Stimulated activated CD4-positive, alpha-beta T cell treated with anti-CD3 and anti-CD28 coated beads, TNF-alpha, amount 100 ng/mL, for 1 hour (primary cell): ENCODE measurements around the gene VMO1.

Source experiments
- DNase-seq, 3 donors: peaks; one replicate each; pipeline ENCODE4 v3.0.0-alpha.2; 2020; ENCODE audit warnings: low read depth in 3 of 3, low spot score in 1 of 3

VMO1 gene

GRCh38 chr17:4800462-4801196 is 14.5 kb upstream of the VMO1 start:
- no peak for DNase-seq

DNA sequence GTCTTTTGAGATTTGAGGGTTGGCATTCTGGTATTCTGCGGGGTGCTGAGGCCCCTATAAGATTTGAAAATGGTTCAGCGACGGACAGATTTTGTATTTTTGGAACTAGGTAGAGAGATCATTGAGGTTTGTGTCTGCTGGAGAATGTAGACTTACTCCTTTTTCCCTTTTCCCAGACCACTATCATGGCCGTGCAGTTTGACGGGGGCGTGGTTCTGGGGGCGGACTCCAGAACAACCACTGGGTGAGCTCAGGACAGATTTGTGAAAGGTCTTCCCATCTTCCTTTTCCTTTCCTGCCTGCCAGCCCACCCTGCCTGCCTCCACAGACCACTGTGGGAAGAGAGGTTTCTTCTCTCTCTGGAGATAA is 10.4 kb upstream of the VMO1 start:
- DNase-seq = no peak

GRCh38 chr17:4795168-4795567 is 9.0 kb upstream of the VMO1 start:
- DNase-seq = no peak

DNA sequence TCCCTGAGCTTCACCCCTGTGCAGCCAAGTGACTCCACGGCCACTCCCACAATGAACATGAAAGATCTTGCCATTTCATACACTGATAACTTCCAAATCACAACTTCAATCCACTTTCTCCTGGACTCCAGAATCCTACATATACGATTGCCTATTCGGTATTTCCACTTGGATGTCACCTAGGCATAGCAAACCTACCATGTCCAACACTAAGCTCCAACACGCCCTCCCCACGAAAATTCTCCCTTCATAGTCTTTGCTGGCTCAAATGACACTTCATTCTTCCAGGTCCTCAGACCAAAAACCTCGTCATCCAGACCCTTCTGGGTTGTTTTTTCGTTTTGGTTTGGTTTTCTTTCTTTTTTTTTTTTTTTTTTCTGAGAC is 4.5 kb upstream of the VMO1 start:
- DNase-seq = no peak

GRCh38 chr17:4789951-4790704 is 4.0 kb upstream of the VMO1 start:
- DNase-seq = peak; percentile 38 to 61 (median 56)

DNA sequence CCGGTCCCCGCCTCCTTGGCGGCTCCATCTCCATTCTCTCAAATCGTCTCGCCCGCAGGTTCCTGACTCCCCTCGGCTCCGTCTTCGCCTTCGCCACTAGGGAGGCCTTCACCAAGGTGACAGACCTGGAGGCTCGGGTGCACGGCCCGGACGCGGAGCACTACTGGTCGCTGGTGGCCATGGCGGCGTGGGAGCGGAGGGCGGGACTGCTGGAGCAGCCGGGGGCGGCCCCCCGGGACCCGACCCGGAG is 3.5 kb upstream of the VMO1 start:
- no peak for DNase-seq

DNA sequence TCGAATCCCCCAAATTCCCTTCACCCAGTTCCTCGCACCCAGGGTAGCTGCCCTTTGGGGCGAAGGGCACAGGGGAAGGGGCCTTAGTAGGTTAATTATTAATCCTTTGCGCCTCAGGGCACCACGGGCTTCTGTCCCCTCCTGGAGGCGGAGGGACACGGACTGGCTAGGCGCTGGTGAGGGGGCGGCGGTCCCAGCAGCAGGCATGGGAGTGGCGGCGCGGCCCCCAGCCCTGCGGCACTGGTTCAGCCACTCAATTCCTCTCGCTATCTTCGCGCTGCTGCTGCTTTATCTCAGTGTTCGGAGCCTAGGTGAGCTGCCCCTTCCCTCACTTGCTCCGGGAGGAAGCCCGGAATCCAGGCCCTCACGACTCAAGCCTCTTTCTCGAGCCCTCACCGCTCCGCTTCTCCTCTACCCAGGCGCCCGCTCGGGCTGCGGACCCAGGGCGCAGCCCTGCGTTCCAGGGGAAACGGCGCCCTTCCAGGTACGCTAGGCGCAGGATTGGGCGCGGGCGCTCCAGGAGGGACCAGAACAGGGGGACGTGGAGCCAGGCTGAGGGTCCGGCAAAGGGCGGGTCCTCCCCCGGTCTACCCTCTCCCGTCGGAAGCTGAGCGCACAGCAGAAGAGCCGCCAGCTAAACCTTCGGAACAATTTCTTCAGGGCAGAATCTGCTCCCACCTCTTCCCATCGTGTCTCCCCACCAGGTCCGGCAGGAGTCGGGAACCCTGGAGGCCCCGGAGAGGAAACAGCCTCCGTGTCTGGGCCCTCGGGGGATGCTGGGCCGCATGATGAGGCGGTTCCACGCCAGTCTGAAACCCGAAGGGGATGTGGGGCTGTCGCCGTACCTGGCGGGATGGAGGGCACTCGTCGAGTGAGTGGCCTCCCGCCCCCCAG is 2.9 kb upstream of the VMO1 start, which contains the start of gene GLTPD2:
Gene GLTPD2 (plus strand): TSS at position 158 of the 894 bp plus-strand sequence. CDS start 48 bp downstream, at position 206.
- no peak for DNase-seq

DNA sequence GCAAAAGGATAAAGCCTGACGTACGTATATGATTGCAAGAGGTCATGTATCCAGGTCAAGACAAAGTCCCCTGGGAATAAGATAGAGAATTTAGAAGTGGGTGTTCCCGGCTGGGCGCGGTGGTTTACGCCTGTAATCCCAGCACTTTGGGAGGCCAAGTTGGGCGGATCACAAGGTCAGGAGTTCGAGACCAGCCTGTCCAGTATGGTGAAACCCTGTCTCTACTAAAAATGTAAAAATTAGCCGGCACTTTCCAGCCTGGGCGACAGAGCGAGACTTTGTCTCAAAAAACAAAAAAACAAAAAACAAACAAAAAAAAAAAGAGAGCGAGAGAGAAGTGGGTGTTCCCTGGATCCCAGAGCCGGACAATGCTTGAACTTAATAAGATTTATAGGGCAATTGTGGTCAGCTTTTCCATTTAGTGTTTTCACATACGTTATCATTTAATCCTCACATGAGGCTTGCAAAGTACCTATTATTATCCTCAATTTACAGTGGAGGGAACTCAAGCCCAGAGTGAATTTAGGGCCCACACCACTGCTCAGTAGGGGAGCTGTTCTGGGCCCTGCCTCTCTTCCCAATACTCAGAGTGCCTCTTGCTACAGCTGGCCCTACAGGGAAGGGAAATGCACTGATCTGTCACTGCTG is 2.1 kb upstream of the VMO1 start:
- DNase-seq = no peak

DNA sequence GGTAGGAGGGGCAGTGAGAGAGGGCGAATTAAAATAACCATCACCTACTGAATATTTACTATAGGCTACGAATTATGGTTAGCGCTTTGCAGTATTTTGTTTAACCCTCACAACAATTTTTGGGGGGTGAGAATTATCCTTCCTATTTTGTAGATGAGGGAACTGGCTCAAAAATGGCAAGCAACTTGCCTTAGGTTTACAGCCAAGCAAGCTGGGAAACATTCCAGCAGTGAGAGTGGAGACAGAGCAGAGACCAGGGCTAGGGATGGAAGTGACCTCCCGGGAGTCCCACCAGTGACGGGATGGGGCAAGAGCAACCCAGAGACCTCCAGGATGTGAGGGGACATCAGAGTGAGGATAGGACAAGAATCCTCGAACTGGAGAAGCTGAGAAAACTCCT is 352 bp upstream of the VMO1 start:
- no peak for DNase-seq

DNA sequence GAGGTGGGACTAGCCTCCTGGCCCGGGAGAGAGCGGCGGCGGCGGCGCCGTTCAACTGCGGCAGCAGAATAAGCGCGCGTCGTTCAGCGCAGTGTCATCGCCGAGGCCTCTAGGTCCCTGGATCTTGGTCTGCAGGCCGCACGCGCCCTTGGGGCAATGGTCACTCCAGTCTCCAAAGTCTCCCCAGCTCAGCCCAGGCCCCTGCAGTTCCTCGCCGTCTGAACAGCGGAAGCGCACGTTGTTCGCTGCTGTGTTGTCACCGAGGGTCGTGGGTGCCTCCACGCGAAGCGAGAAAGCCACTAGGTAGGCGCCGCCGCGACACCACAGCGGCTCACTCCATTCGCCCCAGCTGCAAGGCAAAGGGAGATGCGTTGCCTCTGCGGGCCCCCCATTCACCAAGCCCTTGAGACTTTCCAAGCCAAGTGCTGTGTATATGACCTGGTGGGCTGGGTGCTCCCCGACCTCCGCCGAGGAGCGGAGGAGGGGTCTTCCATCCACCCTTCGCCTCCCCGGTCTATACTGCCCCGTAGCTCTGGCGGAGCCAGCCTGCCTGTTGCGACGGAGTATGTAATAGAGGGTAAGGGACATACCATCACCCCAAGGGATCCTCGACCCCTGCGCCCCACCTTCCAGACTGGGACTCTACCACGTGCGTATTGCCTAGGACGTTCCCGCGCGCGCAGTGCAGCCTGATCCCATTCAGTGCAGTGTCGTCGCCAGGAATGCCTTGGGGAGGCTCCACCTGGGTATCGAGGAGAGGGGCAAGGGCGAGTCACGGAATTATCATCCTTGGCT is 656 bp downstream of the VMO1 start:
- DNase-seq = no peak

GRCh38 chr17:4782652-4783051 is 3.5 kb downstream of the VMO1 start:
- DNase-seq = no peak

DNA sequence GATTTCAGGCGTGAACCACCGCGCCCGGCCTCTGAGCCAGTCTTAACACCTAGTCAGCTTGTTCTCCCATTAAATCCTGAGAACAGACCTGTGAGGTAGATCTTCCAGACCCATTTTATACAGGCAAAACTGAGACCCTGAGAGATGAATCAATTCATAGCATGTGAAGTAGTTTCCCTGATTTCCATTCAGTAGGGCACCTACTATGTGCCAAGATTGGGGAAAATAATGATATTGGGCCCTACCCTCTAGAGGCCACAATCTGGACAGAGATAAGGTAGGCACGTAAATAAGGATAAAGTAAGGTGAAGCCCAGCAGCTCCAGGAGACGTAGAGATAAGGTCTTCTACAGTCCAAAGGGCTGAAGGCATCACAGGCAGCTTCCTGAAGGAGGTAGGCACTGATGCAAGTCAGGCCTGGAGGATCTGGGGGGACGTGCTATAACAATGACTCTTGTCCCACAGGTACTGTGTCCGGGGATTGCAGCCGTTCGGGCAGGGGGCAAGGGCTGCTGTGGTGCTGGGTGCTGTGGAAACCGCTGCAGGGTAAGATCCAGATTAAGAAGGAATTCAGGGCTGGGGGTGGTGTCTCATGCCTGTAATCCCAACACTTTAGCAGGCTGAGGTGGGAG is 5.7 kb downstream of the VMO1 start:
- DNase-seq = no peak

- no peak for DNase-seq
Observed at GRCh38 chr17:4777969-4778760, 8.0 kb downstream of the VMO1 start.

GRCh38 chr17:4772235-4772613 is 13.9 kb downstream of the VMO1 start:
- DNase-seq = no peak

- no peak for DNase-seq
Observed at GRCh38 chr17:4771519-4772234, 14.5 kb downstream of the VMO1 start, which contains the start of gene TM4SF5. Gene TM4SF5, plus strand, starts transcription at chr17:4771886. Its CDS starts 37 bp downstream, at chr17:4771923.

- no peak for DNase-seq
Observed at GRCh38 chr17:4769628-4770027, 16.5 kb downstream of the VMO1 start.

- no peak for DNase-seq
Observed at GRCh38 chr17:4768298-4768697, 17.9 kb downstream of the VMO1 start.

DNA sequence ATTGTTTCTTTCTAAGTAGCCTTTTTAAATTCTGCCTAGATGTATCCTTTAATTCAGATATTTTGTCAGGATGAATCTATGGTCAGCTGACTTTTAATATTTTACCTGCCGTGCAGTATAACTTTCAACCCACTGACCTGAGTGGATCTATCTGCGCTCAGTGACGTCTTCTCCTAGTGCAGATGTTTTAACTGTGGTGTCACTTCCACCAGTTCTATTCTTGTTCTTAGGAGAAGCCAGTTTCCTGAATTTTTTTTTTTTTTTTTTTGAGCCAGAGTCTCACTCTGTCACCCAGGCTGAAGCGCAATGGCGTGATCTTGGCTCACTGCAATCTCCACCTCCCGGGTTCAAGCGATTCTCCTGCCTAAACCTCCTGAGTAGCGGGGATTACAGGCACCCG is 19.4 kb downstream of the VMO1 start:
- DNase-seq = no peak

GRCh38 chr17:4766201-4766600 is 20.0 kb downstream of the VMO1 start:
- DNase-seq = no peak
